PC-3 (cell line): ENCODE data around the gene CIAO2A. TPM values are rescaled to one million over a fixed set of nuclear protein-coding genes. Genes with fewer than 3 reads are reported as not detected.

Experiments
- ATAC-seq: fragments of 200-7000 bp; cut with Tn5 transposase; 2 replicates; pipeline ENCODE4 v1.9.1; 2020; ENCODE audit warnings: mild to moderate bottlenecking, moderate library complexity
- BruUV-seq: library from RNA; stranded (reverse); fragments of 400-500 nt; replicated peaks from 2 replicates; lab custom pipeline; 2021; lab: Mats Ljungman, UMichigan
- CTCF ChIA-PET: fragments of 300-600 bp; sonication (Branson Sonifier 250); formaldehyde crosslinking; loops from one replicate; lab custom pipeline; 2022; ENCODE audit warnings: antibody characterized with exemption; lab: Charles Lee
- POLR2A ChIA-PET: fragments of 300-600 bp; sonication (Branson Sonifier 250); formaldehyde crosslinking; loops from one replicate; lab custom pipeline; 2022; ENCODE audit warnings: antibody characterized with exemption; ENCODE audit not compliant: unreplicated experiment; lab: Charles Lee
- DNase-seq: peaks from one replicate; pipeline ENCODE4 v3.0.0-alpha.2; 2015
- H2AFZ ChIP-seq: fragments of 300-600 bp; sonication (generic); 2 replicates; pipeline ENCODE4 v1.6.0; 2016; ENCODE audit warnings: antibody characterized with exemption, low read length
- H3F3A ChIP-seq: fragments of 300-600 bp; sonication (generic); one replicate; pipeline ENCODE4 v1.6.0; 2017; ENCODE audit warnings: antibody characterized with exemption, low read length, control low read depth, mild to moderate bottlenecking; ENCODE audit not compliant: unreplicated experiment
- H3K27ac ChIP-seq: fragments of 300-600 bp; sonication (generic); 2 replicates; pipeline ENCODE4 v1.5.1; 2016; ENCODE audit warnings: mild to moderate bottlenecking, low read length
- H3K27me3 ChIP-seq: fragments of 300-600 bp; sonication (generic); 2 replicates; pipeline ENCODE4 v1.6.1; 2016; ENCODE audit warnings: low read length, mixed read lengths
- H3K36me3 ChIP-seq: fragments of 300-600 bp; sonication (generic); 2 replicates; pipeline ENCODE4 v1.6.1; 2016; ENCODE audit warnings: low read depth, mixed run types, low read length, mixed read lengths
- H3K4me1 ChIP-seq: fragments of 300-600 bp; sonication (generic); 2 replicates; pipeline ENCODE4 v1.5.1; 2016; ENCODE audit warnings: low read length; ENCODE audit not compliant: insufficient read depth
- H3K4me2 ChIP-seq: fragments of 300-600 bp; sonication (generic); 2 replicates; pipeline ENCODE4 v1.6.0; 2016; ENCODE audit warnings: low read length
- H3K4me3 ChIP-seq: fragments of 300-600 bp; sonication (generic); 2 replicates; pipeline ENCODE4 v1.5.1; 2016; ENCODE audit warnings: mild to moderate bottlenecking, low read length, mixed read lengths
- H3K79me2 ChIP-seq: fragments of 300-600 bp; sonication (generic); 2 replicates; pipeline ENCODE4 v1.6.1; 2017; ENCODE audit warnings: low read length, mixed read lengths
- H3K9ac ChIP-seq: fragments of 300-600 bp; sonication (generic); 2 replicates; pipeline ENCODE4 v1.6.0; 2016; ENCODE audit warnings: mild to moderate bottlenecking, low read length
- H3K9me2 ChIP-seq: fragments of 300-600 bp; sonication (generic); replicated peaks from 2 replicates; pipeline ENCODE4 v1.6.1; 2016; ENCODE audit warnings: mixed run types, low read length, mixed read lengths
- H3K9me3 ChIP-seq: fragments of 300-600 bp; sonication (generic); 2 replicates; pipeline ENCODE4 v1.6.1; 2016; ENCODE audit warnings: low read length, mixed read lengths
- H4K20me1 ChIP-seq: fragments of 300-600 bp; sonication (generic); 2 replicates; pipeline ENCODE4 v1.6.1; 2016; ENCODE audit warnings: low read length, mixed read lengths
- EZH2 ChIP-seq: fragments of 300-600 bp; sonication (generic); IDR thresholded peaks from one replicate; pipeline ENCODE4 v1.6.1; 2017; ENCODE audit warnings: antibody characterized with exemption, mild to moderate bottlenecking, low read length; ENCODE audit not compliant: unreplicated experiment
- EZH2phosphoT487 ChIP-seq: fragments of 300-600 bp; sonication (generic); IDR thresholded peaks from 2 replicates; pipeline ENCODE4 v1.6.1; 2018; ENCODE audit warnings: mild to moderate bottlenecking, antibody characterized with exemption, low read length, borderline replicate concordance
- intact Hi-C: fragments of 100-400 bp; cut with micrococcal nuclease; formaldehyde crosslinking; loops from 2 replicates; pipeline ENCODE4 v1.9.0; 2023
- total RNA-seq: library from RNA; depleted of rRNA; stranded (reverse); fragments of >200 nt; gene quantifications from 2 replicates; pipeline ENCODE4 v1.2.3, GENCODE V29; 2014
- TF ChIP-seq, protein P1 (sequence below): fragments of 300-600 bp; sonication (generic); conservative IDR thresholded peaks from 2 replicates; pipeline ENCODE4 v1.5.1; 2017; ENCODE audit warnings: antibody characterized with exemption, low read depth, mild to moderate bottlenecking, low read length

CIAO2A gene
- total RNA-seq, 1 experiment from 2014 or later = 92.4 TPM

DNA sequence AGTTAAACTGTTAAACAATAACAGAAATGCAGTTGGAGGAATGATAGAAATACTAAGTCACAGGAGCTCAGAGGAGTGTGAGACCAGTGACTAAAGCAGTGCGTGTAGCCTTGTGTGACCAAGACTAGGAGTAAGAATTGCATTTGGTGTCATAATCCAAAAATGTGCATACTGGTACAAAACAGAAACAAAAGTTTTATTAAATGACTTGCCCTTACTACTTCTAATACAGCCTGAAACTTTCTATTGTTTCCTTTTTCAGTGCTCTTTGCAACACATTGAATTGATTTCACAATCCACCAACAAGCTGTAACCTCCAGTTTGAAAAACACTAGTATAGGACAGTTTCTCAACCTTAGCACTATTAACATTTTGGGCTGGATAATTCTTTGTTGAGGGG lies 19.3 kb upstream of the CIAO2A start:
- Histone ChIP-seq H3K9ac (no peak overlapping the region), H3K9me3 (no peaks in the 10 kb centered on the region), H3K27me3 (no peaks in the 10 kb centered on the region), H2AFZ (no peak overlapping the region), H3K36me3 (peaks cover 23% of the 10 kb centered on the region), H4K20me1 (no peaks in the 10 kb centered on the region), H3K27ac (no peak overlapping the region), H3K4me2 (no peak overlapping the region), H3F3A (no peaks in the 10 kb centered on the region), H3K4me3 (no peak overlapping the region), H3K79me2 (peaks cover 17% of the 10 kb centered on the region; the same call in 1 of the 2 replicates), H3K4me1 (no peaks in the 10 kb centered on the region), H3K9me2 (no peaks in the 10 kb centered on the region)
- intact Hi-C loops = no loop called here
- ChIA-PET CTCF (no interaction called here), POLR2A (no interaction called here)
- DNase-seq (no peak), ATAC-seq (no peak)
- TF ChIP-seq EZH2phosphoT487 = no peak
- no peak for TF ChIP-seq EZH2
- TF ChIP-seq, protein P1, sequence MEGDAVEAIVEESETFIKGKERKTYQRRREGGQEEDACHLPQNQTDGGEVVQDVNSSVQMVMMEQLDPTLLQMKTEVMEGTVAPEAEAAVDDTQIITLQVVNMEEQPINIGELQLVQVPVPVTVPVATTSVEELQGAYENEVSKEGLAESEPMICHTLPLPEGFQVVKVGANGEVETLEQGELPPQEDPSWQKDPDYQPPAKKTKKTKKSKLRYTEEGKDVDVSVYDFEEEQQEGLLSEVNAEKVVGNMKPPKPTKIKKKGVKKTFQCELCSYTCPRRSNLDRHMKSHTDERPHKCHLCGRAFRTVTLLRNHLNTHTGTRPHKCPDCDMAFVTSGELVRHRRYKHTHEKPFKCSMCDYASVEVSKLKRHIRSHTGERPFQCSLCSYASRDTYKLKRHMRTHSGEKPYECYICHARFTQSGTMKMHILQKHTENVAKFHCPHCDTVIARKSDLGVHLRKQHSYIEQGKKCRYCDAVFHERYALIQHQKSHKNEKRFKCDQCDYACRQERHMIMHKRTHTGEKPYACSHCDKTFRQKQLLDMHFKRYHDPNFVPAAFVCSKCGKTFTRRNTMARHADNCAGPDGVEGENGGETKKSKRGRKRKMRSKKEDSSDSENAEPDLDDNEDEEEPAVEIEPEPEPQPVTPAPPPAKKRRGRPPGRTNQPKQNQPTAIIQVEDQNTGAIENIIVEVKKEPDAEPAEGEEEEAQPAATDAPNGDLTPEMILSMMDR = no peak
- no TSS peak for BruUV-seq

- CTCF ChIA-PET = no interaction called here
- POLR2A ChIA-PET = no interaction called here
- H3K4me2 ChIP-seq = no peak overlapping the region
- H3K79me2 ChIP-seq = peaks cover 23% of the 10 kb centered on the region
- no peaks in the 10 kb centered on the region for H4K20me1 ChIP-seq
- H3K9me3 ChIP-seq = no peaks in the 10 kb centered on the region
- DNase-seq (no peak), ATAC-seq (no peak)
- H3K4me1 ChIP-seq = no peaks in the 10 kb centered on the region
- TF ChIP-seq EZH2 (no peak), EZH2phosphoT487 (no peak)
- TF ChIP-seq, protein P1 = no peak
- H3K4me3 ChIP-seq = no peak overlapping the region
- no TSS peak for BruUV-seq
- peaks cover 23% of the 10 kb centered on the region for H3K36me3 ChIP-seq
- no peaks in the 10 kb centered on the region for H3F3A ChIP-seq
- H3K9ac ChIP-seq = no peak overlapping the region
- no peaks in the 10 kb centered on the region for H3K9me2 ChIP-seq
- H3K27ac ChIP-seq = no peak overlapping the region
- H2AFZ ChIP-seq = no peak overlapping the region
- no peaks in the 10 kb centered on the region for H3K27me3 ChIP-seq
- intact Hi-C loops = no loop called here
These were observed 18.6 kb upstream of the CIAO2A start for GRCh38 chr15:64112073-64112772.

DNA sequence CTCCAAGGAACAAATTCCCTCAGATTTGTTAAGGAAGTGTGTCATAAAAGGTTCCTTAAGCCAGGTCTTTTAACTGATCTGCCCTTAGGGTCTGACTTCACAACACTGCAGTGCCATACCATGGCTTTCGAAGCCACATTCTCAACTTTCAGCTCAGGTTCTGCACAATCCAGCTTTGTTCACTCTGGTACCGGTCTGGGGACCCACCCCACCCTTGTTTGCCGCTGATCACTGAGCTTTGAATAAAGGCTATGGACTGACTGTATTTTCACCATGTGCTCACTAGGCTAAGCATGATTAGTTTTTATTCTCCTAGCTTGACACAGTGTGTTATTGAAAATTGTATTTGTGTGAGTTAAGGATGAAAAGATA lies 18.0 kb upstream of the CIAO2A start:
- H4K20me1 ChIP-seq = no peaks in the 10 kb centered on the region
- peaks cover 28% of the 10 kb centered on the region for H3K79me2 ChIP-seq
- ATAC-seq (no peak), DNase-seq (no peak)
- H3K9ac ChIP-seq = no peak overlapping the region
- H3K4me3 ChIP-seq = no peak overlapping the region
- H3F3A ChIP-seq = no peaks in the 10 kb centered on the region
- H3K36me3 ChIP-seq = peaks cover 22% of the 10 kb centered on the region
- H3K4me1 ChIP-seq = no peaks in the 10 kb centered on the region
- POLR2A ChIA-PET = no interaction called here
- H3K4me2 ChIP-seq = no peak overlapping the region
- TF ChIP-seq, protein P1 = no peak
- TF ChIP-seq EZH2 (no peak), EZH2phosphoT487 (no peak)
- CTCF ChIA-PET = no interaction called here
- H2AFZ ChIP-seq = no peak overlapping the region
- H3K9me3 ChIP-seq = no peaks in the 10 kb centered on the region
- no peaks in the 10 kb centered on the region for H3K27me3 ChIP-seq
- H3K27ac ChIP-seq = no peak overlapping the region
- intact Hi-C loops = no loop called here
- BruUV-seq = no TSS peak
- no peaks in the 10 kb centered on the region for H3K9me2 ChIP-seq
